ENCODE measurements around the gene MYL10.

Gene MYL10

GRCh38 chr7:101596898-101597297 is 32.2 kb downstream of the MYL10 start:
- DNase-seq (ENCODE audit: low read depth) = no peak

GRCh38 chr7:101595766-101596537 is 33.1 kb downstream of the MYL10 start:
- no peak for DNase-seq (ENCODE audit: low read depth)

GRCh38 chr7:101595246-101595645 is 33.9 kb downstream of the MYL10 start:
- DNase-seq (ENCODE audit: low read depth) = no peak

GRCh38 chr7:101594790-101595189 is 34.3 kb downstream of the MYL10 start:
- DNase-seq (ENCODE audit: low read depth) = no peak

GRCh38 chr7:101593556-101593955 is 35.5 kb downstream of the MYL10 start:
- DNase-seq (ENCODE audit: low read depth) = no peak

- no peak for DNase-seq (ENCODE audit: low read depth)
Measured at GRCh38 chr7:101591504-101591903, 37.6 kb downstream of the MYL10 start.

GRCh38 chr7:101590663-101591435 is 38.2 kb downstream of the MYL10 start:
- no peak for DNase-seq (ENCODE audit: low read depth)

- DNase-seq (ENCODE audit: low read depth) = no peak
Measured at GRCh38 chr7:101589976-101590662, 39.0 kb downstream of the MYL10 start.

GRCh38 chr7:101589052-101589451 is 40.0 kb downstream of the MYL10 start:
- DNase-seq (ENCODE audit: low read depth) = no peak

- no peak for DNase-seq (ENCODE audit: low read depth)
Measured at GRCh38 chr7:101588131-101588935, 40.8 kb downstream of the MYL10 start.

- no peak for DNase-seq (ENCODE audit: low read depth)
Measured at GRCh38 chr7:101586906-101587677, 42.0 kb downstream of the MYL10 start.

- no peak for DNase-seq (ENCODE audit: low read depth)
Measured at GRCh38 chr7:101586078-101586905, 42.8 kb downstream of the MYL10 start.

GRCh38 chr7:101582971-101583370 is 46.1 kb downstream of the MYL10 start:
- no peak for DNase-seq (ENCODE audit: low read depth)

- no peak for DNase-seq (ENCODE audit: low read depth)
Measured at GRCh38 chr7:101581891-101582290, 47.2 kb downstream of the MYL10 start.

GRCh38 chr7:101580596-101580995 is 48.5 kb downstream of the MYL10 start:
- no peak for DNase-seq (ENCODE audit: low read depth)

GRCh38 chr7:101578552-101578951 is 50.5 kb downstream of the MYL10 start:
- no peak for DNase-seq (ENCODE audit: low read depth)

GRCh38 chr7:101576998-101577397 is 52.1 kb downstream of the MYL10 start:
- no peak for DNase-seq (ENCODE audit: low read depth)

GRCh38 chr7:101575721-101576120 is 53.4 kb downstream of the MYL10 start:
- no peak for DNase-seq (ENCODE audit: low read depth)

- no peak for DNase-seq (ENCODE audit: low read depth)
Measured at GRCh38 chr7:101575168-101575567, 53.9 kb downstream of the MYL10 start.

GRCh38 chr7:101572156-101572555 is 56.9 kb downstream of the MYL10 start:
- no peak for DNase-seq (ENCODE audit: low read depth)
